ENCODE measurements around the gene SLC9A4.

SLC9A4 gene

GRCh38 chr2:102527086-102527485 is 54.1 kb downstream of the SLC9A4 start:
- no peaks in the 10 kb centered on the region for H3K4me1 ChIP-seq
- no peaks in the 10 kb centered on the region for H3K9me3 ChIP-seq
- no peaks in the 10 kb centered on the region for H3K36me3 ChIP-seq
- H3K4me3 ChIP-seq (ENCODE audit: low read depth, low read length): no peak overlapping the region
- H3K27me3 ChIP-seq: no peaks in the 10 kb centered on the region
- DNase-seq: no peak
- TF ChIP-seq CTCF (IDR thresholded peaks at IDR 0.05; ENCODE audit: low read depth, low read length): no peak

GRCh38 chr2:102538491-102538890 is 65.5 kb downstream of the SLC9A4 start:
- Histone ChIP-seq H3K36me3 (no peaks in the 10 kb centered on the region), H3K9me3 (no peaks in the 10 kb centered on the region), H3K27me3 (no peaks in the 10 kb centered on the region), H3K4me3 (ENCODE audit: low read depth, low read length) (no peak overlapping the region), H3K4me1 (no peaks in the 10 kb centered on the region)
- no peak for TF ChIP-seq CTCF (IDR thresholded peaks at IDR 0.05; ENCODE audit: low read depth, low read length)
- DNase-seq: no peak

- Histone ChIP-seq H3K36me3 (no peaks in the 10 kb centered on the region), H3K9me3 (no peaks in the 10 kb centered on the region), H3K4me1 (no peaks in the 10 kb centered on the region), H3K4me3 (ENCODE audit: low read depth, low read length) (no peak overlapping the region), H3K27me3 (no peaks in the 10 kb centered on the region)
- no peak for DNase-seq
- no peak for TF ChIP-seq CTCF (IDR thresholded peaks at IDR 0.05; ENCODE audit: low read depth, low read length)
Measured at GRCh38 chr2:102540882-102541281, 67.9 kb downstream of the SLC9A4 start.

GRCh38 chr2:102544182-102544581 is 71.2 kb downstream of the SLC9A4 start:
- Histone ChIP-seq H3K4me3 (ENCODE audit: low read depth, low read length) (no peak overlapping the region), H3K9me3 (no peaks in the 10 kb centered on the region), H3K36me3 (no peaks in the 10 kb centered on the region), H3K27me3 (no peaks in the 10 kb centered on the region), H3K4me1 (no peaks in the 10 kb centered on the region)
- no peak for DNase-seq
- TF ChIP-seq CTCF (IDR thresholded peaks at IDR 0.05; ENCODE audit: low read depth, low read length): no peak

GRCh38 chr2:102547462-102547861 is 74.4 kb downstream of the SLC9A4 start:
- TF ChIP-seq CTCF (IDR thresholded peaks at IDR 0.05; ENCODE audit: low read depth, low read length): no peak
- DNase-seq: no peak
- Histone ChIP-seq H3K4me3 (ENCODE audit: low read depth, low read length) (no peak overlapping the region), H3K27me3 (no peaks in the 10 kb centered on the region), H3K9me3 (no peaks in the 10 kb centered on the region), H3K36me3 (no peaks in the 10 kb centered on the region), H3K4me1 (no peaks in the 10 kb centered on the region)

- Histone ChIP-seq H3K27me3 (no peaks in the 10 kb centered on the region), H3K36me3 (no peaks in the 10 kb centered on the region), H3K9me3 (no peaks in the 10 kb centered on the region), H3K4me1 (no peaks in the 10 kb centered on the region), H3K4me3 (ENCODE audit: low read depth, low read length) (no peak overlapping the region)
- DNase-seq: no peak
- TF ChIP-seq CTCF (IDR thresholded peaks at IDR 0.05; ENCODE audit: low read depth, low read length): no peak
Measured at GRCh38 chr2:102549027-102549426, 76.0 kb downstream of the SLC9A4 start.
